Neural crest cell (in vitro differentiated cells): ENCODE measurements around the gene RPAIN. TPM values are rescaled to one million over a fixed set of nuclear protein-coding genes. Genes with fewer than 3 reads are reported as not detected.

Experiments
- DNase-seq: peaks from one replicate; pipeline ENCODE4 v3.0.0; 2021; ENCODE audit warnings: low read depth, mixed read lengths, low spot score
- H3K27ac Mint-ChIP-seq: one replicate; pipeline ENCODE4 v1.8.0; 2021; ENCODE audit warnings: mild to moderate bottlenecking, mixed read lengths; ENCODE audit not compliant: unreplicated experiment
- H3K27me3 Mint-ChIP-seq: 2 replicates; pipeline ENCODE4 v1.8.0; 2021; ENCODE audit warnings: low read depth, mild to moderate bottlenecking, mixed read lengths
- H3K36me3 Mint-ChIP-seq: 2 replicates; pipeline ENCODE4 v1.8.0; 2021; ENCODE audit warnings: low read depth, mild to moderate bottlenecking, mixed read lengths
- H3K4me1 Mint-ChIP-seq: 2 replicates; pipeline ENCODE4 v1.8.0; 2021; ENCODE audit warnings: mixed read lengths
- H3K4me3 Mint-ChIP-seq: one replicate; pipeline ENCODE4 v1.8.0; 2021; ENCODE audit warnings: mild to moderate bottlenecking, mixed read lengths
- H3K9me3 Mint-ChIP-seq: 2 replicates; pipeline ENCODE4 v1.8.0; 2021; ENCODE audit warnings: mixed read lengths
- CTCF ChIP-seq: fragments of 200-600 bp; sonication (generic); conservative IDR thresholded peaks from 2 replicates; pipeline ENCODE4 v1.5.0; 2021; ENCODE audit warnings: antibody characterized with exemption, mild to moderate bottlenecking
- total RNA-seq: library from RNA; stranded (reverse); gene quantifications from 2 replicates; pipeline ENCODE4 v1.2.1, GENCODE V29; 2021

Gene RPAIN
- total RNA-seq, 1 donor from 2014 or later: 103 TPM

- Mint-ChIP-seq H3K4me1 (no peaks in the 10 kb centered on the region), H3K9me3 (no peaks in the 10 kb centered on the region), H3K27me3 (no peaks in the 10 kb centered on the region), H3K4me3 (no peak overlapping the region), H3K36me3 (peaks cover 4% of the 10 kb centered on the region), H3K27ac (no peak overlapping the region)
- DNase-seq: no peak
- TF ChIP-seq CTCF: no peak
These were observed 26.8 kb downstream of the RPAIN start for GRCh38 chr17:5446786-5447185.

DNA sequence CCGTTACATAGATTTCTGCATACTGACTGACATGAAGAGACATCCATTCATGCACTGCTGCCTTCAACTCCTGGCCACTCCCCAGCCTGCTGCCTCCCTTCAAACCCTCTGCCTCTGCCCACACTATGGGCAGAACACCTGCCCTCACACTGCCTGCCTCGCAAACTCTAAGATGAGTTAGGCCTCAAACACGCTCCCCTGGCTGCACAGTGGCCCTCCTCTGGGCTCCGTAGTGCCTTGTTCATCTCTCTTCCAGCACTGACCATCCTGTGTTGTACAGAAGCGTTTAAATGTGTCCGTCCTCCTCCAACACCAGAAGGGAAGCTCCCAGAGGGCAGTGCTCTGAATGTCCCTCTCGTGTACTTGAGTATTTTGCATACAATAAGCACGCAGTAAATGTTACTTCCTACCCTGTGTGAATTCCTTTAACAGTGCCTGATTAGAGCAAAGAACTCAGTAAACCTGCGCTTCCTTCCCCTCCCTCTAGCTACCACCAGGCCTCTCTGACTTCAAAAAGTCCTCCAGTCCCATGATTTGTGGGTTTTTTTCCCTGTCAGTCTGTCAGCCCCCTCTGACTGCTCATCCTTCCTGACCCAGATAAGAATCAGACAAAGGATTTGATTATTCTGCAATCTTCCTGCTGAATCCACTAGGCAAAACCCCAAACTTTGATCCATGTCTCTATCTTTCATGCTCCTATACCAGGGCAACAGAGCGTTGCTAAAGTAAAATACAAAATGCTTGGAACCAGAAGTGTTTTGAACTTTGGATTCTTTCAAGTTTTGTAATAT is 44.9 kb downstream of the RPAIN start:
- peaks cover 7% of the 10 kb centered on the region for H3K36me3 Mint-ChIP-seq
- H3K27ac Mint-ChIP-seq: no peak overlapping the region
- peaks cover 32% of the 10 kb centered on the region for H3K4me1 Mint-ChIP-seq
- no peak for TF ChIP-seq CTCF
- DNase-seq: no peak
- no peaks in the 10 kb centered on the region for H3K27me3 Mint-ChIP-seq
- H3K4me3 Mint-ChIP-seq: peak overlapping the region; percentile 28
- H3K9me3 Mint-ChIP-seq: no peaks in the 10 kb centered on the region

- Mint-ChIP-seq H3K27ac (no peak overlapping the region), H3K27me3 (no peaks in the 10 kb centered on the region), H3K4me3 (peak overlapping the region; percentile 89), H3K9me3 (no peaks in the 10 kb centered on the region), H3K4me1 (peaks cover 32% of the 10 kb centered on the region), H3K36me3 (peaks cover 4% of the 10 kb centered on the region)
- DNase-seq: no peak
- TF ChIP-seq CTCF: no peak
These were observed 46.3 kb downstream of the RPAIN start for GRCh38 chr17:5466295-5466694.

GRCh38 chr17:5467416-5467815 is 47.4 kb downstream of the RPAIN start:
- Mint-ChIP-seq H3K27me3 (no peaks in the 10 kb centered on the region), H3K36me3 (peaks cover 1% of the 10 kb centered on the region), H3K9me3 (no peaks in the 10 kb centered on the region), H3K4me1 (peaks cover 32% of the 10 kb centered on the region), H3K27ac (no peak overlapping the region), H3K4me3 (peak overlapping the region; percentile 89)
- TF ChIP-seq CTCF: no peak
- DNase-seq: no peak

- Mint-ChIP-seq H3K36me3 (no peaks in the 10 kb centered on the region), H3K4me3 (peak overlapping the region; percentile 89), H3K9me3 (no peaks in the 10 kb centered on the region), H3K27ac (peak overlapping the region; percentile 10), H3K4me1 (peaks cover 32% of the 10 kb centered on the region), H3K27me3 (no peaks in the 10 kb centered on the region)
- TF ChIP-seq CTCF: no peak
- no peak for DNase-seq
These were observed 48.1 kb downstream of the RPAIN start for GRCh38 chr17:5468075-5468473.
